Nephron progenitor cell (in vitro differentiated cells): ENCODE results near the gene UBASH3B.
A peak's percentile ranks its signal among the peaks of the same experiment; 100 is the strongest.

ENCODE experiments used
- DNase-seq: peaks from one replicate; pipeline ENCODE4 v3.0.0; 2021
- H3K27ac Mint-ChIP-seq: 2 replicates; pipeline ENCODE4 v1.8.0; 2021; ENCODE audit warnings: mild to moderate bottlenecking, moderate library complexity, mixed read lengths
- H3K27me3 Mint-ChIP-seq: 2 replicates; pipeline ENCODE4 v1.8.0; 2021; ENCODE audit warnings: mild to moderate bottlenecking, low read depth, mixed read lengths; ENCODE audit not compliant: poor library complexity
- H3K36me3 Mint-ChIP-seq: 2 replicates; pipeline ENCODE4 v1.8.0; 2021; ENCODE audit warnings: low read depth, mixed read lengths
- H3K4me1 Mint-ChIP-seq: 2 replicates; pipeline ENCODE4 v1.8.0; 2021; ENCODE audit warnings: mixed read lengths
- H3K4me3 Mint-ChIP-seq: 2 replicates; pipeline ENCODE4 v1.8.0; 2021; ENCODE audit warnings: mild to moderate bottlenecking, moderate library complexity, mixed read lengths
- H3K9me3 Mint-ChIP-seq: 2 replicates; pipeline ENCODE4 v1.8.0; 2021; ENCODE audit warnings: mild to moderate bottlenecking, moderate library complexity, mixed read lengths
- CTCF ChIP-seq: fragments of 200-600 bp; sonication (generic); IDR thresholded peaks from 2 replicates; pipeline ENCODE4 v1.5.0; 2021; ENCODE audit warnings: antibody characterized with exemption

The UBASH3B gene

GRCh38 chr11:122832721-122833470 is 177.4 kb downstream of the UBASH3B start:
- no peak for TF ChIP-seq CTCF
- no peaks in the 10 kb centered on the region for H3K36me3 Mint-ChIP-seq
- no peak overlapping the region for H3K4me3 Mint-ChIP-seq
- peaks cover 13% of the 10 kb centered on the region for H3K9me3 Mint-ChIP-seq
- peaks cover 24% of the 10 kb centered on the region for H3K4me1 Mint-ChIP-seq
- DNase-seq = no peak
- peaks cover 6% of the 10 kb centered on the region for H3K27me3 Mint-ChIP-seq
- peak overlapping the region; percentile 79 for H3K27ac Mint-ChIP-seq

GRCh38 chr11:122833846-122834464 is 178.4 kb downstream of the UBASH3B start:
- DNase-seq = no peak
- Mint-ChIP-seq H3K36me3 (no peaks in the 10 kb centered on the region), H3K9me3 (peaks cover 10% of the 10 kb centered on the region), H3K27me3 (peaks cover 6% of the 10 kb centered on the region), H3K27ac (no peak overlapping the region), H3K4me3 (no peak overlapping the region), H3K4me1 (peaks cover 24% of the 10 kb centered on the region)
- no peak for TF ChIP-seq CTCF

GRCh38 chr11:122836916-122837315 is 181.4 kb downstream of the UBASH3B start:
- no peak for DNase-seq
- H3K27me3 Mint-ChIP-seq = peaks cover 6% of the 10 kb centered on the region
- peaks cover 3% of the 10 kb centered on the region for H3K9me3 Mint-ChIP-seq
- peaks cover 14% of the 10 kb centered on the region for H3K4me1 Mint-ChIP-seq
- H3K27ac Mint-ChIP-seq = no peak overlapping the region
- TF ChIP-seq CTCF = no peak
- no peaks in the 10 kb centered on the region for H3K36me3 Mint-ChIP-seq
- H3K4me3 Mint-ChIP-seq = no peak overlapping the region

GRCh38 chr11:122837528-122838346 is 182.2 kb downstream of the UBASH3B start:
- no peak for TF ChIP-seq CTCF
- DNase-seq = no peak
- Mint-ChIP-seq H3K27ac (no peak overlapping the region), H3K4me1 (peaks cover 5% of the 10 kb centered on the region), H3K9me3 (peaks cover 3% of the 10 kb centered on the region), H3K36me3 (no peaks in the 10 kb centered on the region), H3K4me3 (no peak overlapping the region), H3K27me3 (peaks cover 6% of the 10 kb centered on the region)

- Mint-ChIP-seq H3K36me3 (no peaks in the 10 kb centered on the region), H3K27me3 (peaks cover 3% of the 10 kb centered on the region), H3K27ac (no peak overlapping the region), H3K4me3 (no peak overlapping the region), H3K9me3 (no peaks in the 10 kb centered on the region), H3K4me1 (no peaks in the 10 kb centered on the region)
- no peak for DNase-seq
- TF ChIP-seq CTCF = no peak
These were observed 188.0 kb downstream of the UBASH3B start for GRCh38 chr11:122843281-122844141.
